Measurements from ENCODE around the gene HMSD.

The HMSD gene

GRCh38 chr18:63974991-63975390, 25.9 kb downstream of the HMSD start:
- no CpG with 5 or more reads among the region's 2 CpGs for WGBS, 2 donors (ENCODE audit: extremely low coverage in 2 of 2, insufficient read length in 2 of 2, insufficient replicate concordance in 1 of 2)
- no peak overlapping the region for H3K14ac ChIP-seq (ENCODE audit: low read length)
- no peak overlapping the region for H3K4ac ChIP-seq (ENCODE audit: low read length)
- no peak overlapping the region for H2BK15ac ChIP-seq (ENCODE audit: low read length)
- no peak overlapping the region for H2BK120ac ChIP-seq (ENCODE audit: low read depth, low read length)
- H2BK5ac ChIP-seq (ENCODE audit: low read length): no peak overlapping the region
- H3K4me2 ChIP-seq (ENCODE audit: insufficient read depth, low read length, poor library complexity, severe bottlenecking): no peak overlapping the region
- H3K23ac ChIP-seq (ENCODE audit: low read depth, low read length, poor library complexity): no peak overlapping the region
- H3K9ac ChIP-seq (ENCODE audit: low read depth, low read length, poor library complexity): no peak overlapping the region
- no peak overlapping the region for H4K91ac ChIP-seq (ENCODE audit: low read depth, low read length, poor library complexity)
- no peak overlapping the region for H2AK5ac ChIP-seq (ENCODE audit: low read depth, low read length)
- H3K9me3 ChIP-seq (replicated peaks in 1 of 2; ENCODE audit: control insufficient read depth in 2 of 2, insufficient read depth in 1 of 2, low read depth in 1 of 2, low read length in 2 of 2): no peaks in the 10 kb centered on the region
- no peak overlapping the region for H3K27ac ChIP-seq (replicated peaks; ENCODE audit: low read length)
- H3K79me1 ChIP-seq (ENCODE audit: low read depth, low read length): no peaks in the 10 kb centered on the region
- no peaks in the 10 kb centered on the region for H3K36me3 ChIP-seq (replicated peaks in 1 of 2; ENCODE audit: control insufficient read depth in 2 of 2, insufficient read depth in 2 of 2, low read length in 2 of 2)
- H4K8ac ChIP-seq (ENCODE audit: low read depth, low read length): no peak overlapping the region
- H3K4me3 ChIP-seq (ENCODE audit: low read length in 2 of 2): no peak overlapping the region
- H3K4me1 ChIP-seq (ENCODE audit: control insufficient read depth in 2 of 2, insufficient read depth in 1 of 2, low read depth in 1 of 2, low read length in 2 of 2): peaks cover 0 to 6% of the 10 kb centered on the region in 2 donors
- DNase-seq (ENCODE audit: low spot score): no peak
- no peak overlapping the region for H3K18ac ChIP-seq (ENCODE audit: low read length)
- H3K27me3 ChIP-seq (ENCODE audit: control insufficient read depth in 3 of 3, insufficient read depth in 3 of 3, low read depth in 1 of 3, low read length in 3 of 3): no peaks in the 10 kb centered on the region
- H2AFZ ChIP-seq (ENCODE audit: low read length): peak overlapping the region; percentile 55
- no peak overlapping the region for H2BK12ac ChIP-seq (ENCODE audit: low read length)

DNA sequence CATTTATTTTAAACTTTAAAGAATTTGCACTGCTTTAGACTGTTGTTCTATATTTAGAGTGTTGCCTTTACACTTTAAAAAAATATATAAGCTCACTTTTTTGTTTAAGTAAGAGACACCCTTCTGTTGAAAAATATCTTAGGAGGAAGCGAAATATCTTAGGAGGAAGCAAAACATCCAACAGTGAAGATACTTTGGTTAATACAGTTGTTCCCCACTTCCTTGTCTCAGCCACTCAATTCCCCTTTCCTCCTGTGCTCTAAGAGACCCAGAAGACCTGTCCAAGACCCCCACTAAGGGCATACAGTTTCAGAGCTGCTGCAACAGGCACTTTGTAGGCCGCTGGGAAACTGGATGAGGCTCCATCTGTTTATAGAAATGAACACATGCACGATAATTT, 26.5 kb downstream of the HMSD start:
- no peak overlapping the region for H2BK12ac ChIP-seq (ENCODE audit: low read length)
- no peak overlapping the region for H2BK120ac ChIP-seq (ENCODE audit: low read depth, low read length)
- H3K36me3 ChIP-seq (replicated peaks in 1 of 2; ENCODE audit: control insufficient read depth in 2 of 2, insufficient read depth in 2 of 2, low read length in 2 of 2): no peaks in the 10 kb centered on the region
- H3K27ac ChIP-seq (replicated peaks; ENCODE audit: low read length): no peak overlapping the region
- WGBS, 2 donors (ENCODE audit: extremely low coverage in 2 of 2, insufficient read length in 2 of 2, insufficient replicate concordance in 1 of 2): no CpG with 5 or more reads among the region's 3 CpGs
- no peak overlapping the region for H2BK5ac ChIP-seq (ENCODE audit: low read length)
- no peak overlapping the region for H3K14ac ChIP-seq (ENCODE audit: low read length)
- no peaks in the 10 kb centered on the region for H3K27me3 ChIP-seq (ENCODE audit: control insufficient read depth in 3 of 3, insufficient read depth in 3 of 3, low read depth in 1 of 3, low read length in 3 of 3)
- no peak overlapping the region for H3K4me2 ChIP-seq (ENCODE audit: insufficient read depth, low read length, poor library complexity, severe bottlenecking)
- no peak overlapping the region for H2BK15ac ChIP-seq (ENCODE audit: low read length)
- no peak overlapping the region for H3K9ac ChIP-seq (ENCODE audit: low read depth, low read length, poor library complexity)
- H3K4me1 ChIP-seq (ENCODE audit: control insufficient read depth in 2 of 2, insufficient read depth in 1 of 2, low read depth in 1 of 2, low read length in 2 of 2): peaks cover 0 to 6% of the 10 kb centered on the region in 2 donors
- H3K4me3 ChIP-seq (ENCODE audit: low read length in 2 of 2): no peak overlapping the region
- no peak overlapping the region for H2AFZ ChIP-seq (ENCODE audit: low read length)
- H3K9me3 ChIP-seq (replicated peaks in 1 of 2; ENCODE audit: control insufficient read depth in 2 of 2, insufficient read depth in 1 of 2, low read depth in 1 of 2, low read length in 2 of 2): no peaks in the 10 kb centered on the region
- DNase-seq (ENCODE audit: low spot score): no peak
- H4K91ac ChIP-seq (ENCODE audit: low read depth, low read length, poor library complexity): no peak overlapping the region
- no peaks in the 10 kb centered on the region for H3K79me1 ChIP-seq (ENCODE audit: low read depth, low read length)
- no peak overlapping the region for H3K4ac ChIP-seq (ENCODE audit: low read length)
- H3K18ac ChIP-seq (ENCODE audit: low read length): no peak overlapping the region
- no peak overlapping the region for H3K23ac ChIP-seq (ENCODE audit: low read depth, low read length, poor library complexity)
- H2AK5ac ChIP-seq (ENCODE audit: low read depth, low read length): no peak overlapping the region
- H4K8ac ChIP-seq (ENCODE audit: low read depth, low read length): no peak overlapping the region

- H3K36me3 ChIP-seq (replicated peaks in 1 of 2; ENCODE audit: control insufficient read depth in 2 of 2, insufficient read depth in 2 of 2, low read length in 2 of 2): peaks cover 0 to under 1% of the 10 kb centered on the region in 2 donors
Observed at GRCh38 chr18:63977040-63977439, 27.9 kb downstream of the HMSD start.

GRCh38 chr18:63979409-63979920, 30.4 kb downstream of the HMSD start:
- Histone ChIP-seq H2BK12ac (ENCODE audit: low read length) (no peak overlapping the region), H3K27ac (replicated peaks; ENCODE audit: low read length) (no peak overlapping the region), H3K9ac (ENCODE audit: low read depth, low read length, poor library complexity) (no peak overlapping the region), H3K27me3 (ENCODE audit: control insufficient read depth in 3 of 3, insufficient read depth in 3 of 3, low read depth in 1 of 3, low read length in 3 of 3) (no peaks in the 10 kb centered on the region), H2AFZ (ENCODE audit: low read length) (peak overlapping the region; percentile 60), H3K4me2 (ENCODE audit: insufficient read depth, low read length, poor library complexity, severe bottlenecking) (no peak overlapping the region), H3K23ac (ENCODE audit: low read depth, low read length, poor library complexity) (no peak overlapping the region), H4K91ac (ENCODE audit: low read depth, low read length, poor library complexity) (no peak overlapping the region), H2BK15ac (ENCODE audit: low read length) (no peak overlapping the region), H3K4me1 (ENCODE audit: control insufficient read depth in 2 of 2, insufficient read depth in 1 of 2, low read depth in 1 of 2, low read length in 2 of 2) (no peaks in the 10 kb centered on the region), H3K36me3 (replicated peaks in 1 of 2; ENCODE audit: control insufficient read depth in 2 of 2, insufficient read depth in 2 of 2, low read length in 2 of 2) (peaks cover 0 to 4% of the 10 kb centered on the region in 2 donors), H3K18ac (ENCODE audit: low read length) (no peak overlapping the region), H4K8ac (ENCODE audit: low read depth, low read length) (no peak overlapping the region), H2BK5ac (ENCODE audit: low read length) (no peak overlapping the region), H3K4me3 (ENCODE audit: low read length in 2 of 2) (no peak overlapping the region), H3K4ac (ENCODE audit: low read length) (no peak overlapping the region), H3K14ac (ENCODE audit: low read length) (no peak overlapping the region), H2AK5ac (ENCODE audit: low read depth, low read length) (no peak overlapping the region), H3K9me3 (replicated peaks in 1 of 2; ENCODE audit: control insufficient read depth in 2 of 2, insufficient read depth in 1 of 2, low read depth in 1 of 2, low read length in 2 of 2) (peaks cover 0 to 2% of the 10 kb centered on the region in 2 donors), H2BK120ac (ENCODE audit: low read depth, low read length) (no peak overlapping the region), H3K79me1 (ENCODE audit: low read depth, low read length) (no peaks in the 10 kb centered on the region)
- no CpG with 5 or more reads among the region's 6 CpGs for WGBS, 2 donors (ENCODE audit: extremely low coverage in 2 of 2, insufficient read length in 2 of 2, insufficient replicate concordance in 1 of 2)
- peak; percentile 61 for DNase-seq (ENCODE audit: low spot score)

More at GRCh38 chr18:63977040-63977439, 27.9 kb downstream of the HMSD start:
- Histone ChIP-seq H2BK5ac (ENCODE audit: low read length) (no peak overlapping the region), H3K27ac (replicated peaks; ENCODE audit: low read length) (no peak overlapping the region), H3K14ac (ENCODE audit: low read length) (no peak overlapping the region), H3K18ac (ENCODE audit: low read length) (no peak overlapping the region), H4K8ac (ENCODE audit: low read depth, low read length) (no peak overlapping the region), H4K91ac (ENCODE audit: low read depth, low read length, poor library complexity) (no peak overlapping the region), H2AFZ (ENCODE audit: low read length) (no peak overlapping the region), H3K4me3 (ENCODE audit: low read length in 2 of 2) (no peak overlapping the region), H3K4ac (ENCODE audit: low read length) (no peak overlapping the region), H2BK15ac (ENCODE audit: low read length) (no peak overlapping the region), H3K9ac (ENCODE audit: low read depth, low read length, poor library complexity) (no peak overlapping the region), H2AK5ac (ENCODE audit: low read depth, low read length) (no peak overlapping the region), H2BK12ac (ENCODE audit: low read length) (no peak overlapping the region), H3K27me3 (ENCODE audit: control insufficient read depth in 3 of 3, insufficient read depth in 3 of 3, low read depth in 1 of 3, low read length in 3 of 3) (no peaks in the 10 kb centered on the region), H3K4me1 (ENCODE audit: control insufficient read depth in 2 of 2, insufficient read depth in 1 of 2, low read depth in 1 of 2, low read length in 2 of 2) (no peaks in the 10 kb centered on the region), H2BK120ac (ENCODE audit: low read depth, low read length) (no peak overlapping the region), H3K79me1 (ENCODE audit: low read depth, low read length) (no peaks in the 10 kb centered on the region), H3K9me3 (replicated peaks in 1 of 2; ENCODE audit: control insufficient read depth in 2 of 2, insufficient read depth in 1 of 2, low read depth in 1 of 2, low read length in 2 of 2) (peaks cover 0 to 2% of the 10 kb centered on the region in 2 donors), H3K23ac (ENCODE audit: low read depth, low read length, poor library complexity) (no peak overlapping the region), H3K4me2 (ENCODE audit: insufficient read depth, low read length, poor library complexity, severe bottlenecking) (no peak overlapping the region)
- WGBS, 2 donors (ENCODE audit: extremely low coverage in 2 of 2, insufficient read length in 2 of 2, insufficient replicate concordance in 1 of 2): no CpG with 5 or more reads among the region's 3 CpGs
- DNase-seq (ENCODE audit: low spot score): no peak
